HUDEP-2 (cell line): ENCODE results near the gene WDFY2.
A peak's percentile ranks its signal among the peaks of the same experiment; 100 is the strongest.

ENCODE experiments used
- DNase-seq, 76 experiments: peaks; one replicate each; lab custom pipeline; 2025; ENCODE audit not compliant: unreplicated experiment in 76 of 76; lab: John Stamatoyannopoulos, UW

The WDFY2 gene

GRCh38 chr13:51783428-51784094 is 199.3 kb downstream of the WDFY2 start:
- DNase-seq = no peak

- DNase-seq = no peak
These were observed 199.8 kb downstream of the WDFY2 start for GRCh38 chr13:51784097-51784496.

- peak in 72 of 76 experiments; percentile 14 to 86 (median 59) for DNase-seq
These were observed 201.6 kb downstream of the WDFY2 start for GRCh38 chr13:51785712-51786424.

GRCh38 chr13:51786425-51787265 is 202.4 kb downstream of the WDFY2 start:
- no peak for DNase-seq

- peak in 24 of 76 experiments; percentile 3 to 38 (median 20) for DNase-seq
These were observed 209.5 kb downstream of the WDFY2 start for GRCh38 chr13:51793570-51794271.

GRCh38 chr13:51794964-51795363 is 210.7 kb downstream of the WDFY2 start:
- DNase-seq = no peak

GRCh38 chr13:51795419-51795818 is 211.2 kb downstream of the WDFY2 start:
- no peak for DNase-seq

- no peak for DNase-seq
These were observed 212.3 kb downstream of the WDFY2 start for GRCh38 chr13:51796546-51796945.

- peak in 33 of 76 experiments; percentile 3 to 54 (median 23) for DNase-seq
These were observed 213.6 kb downstream of the WDFY2 start for GRCh38 chr13:51797664-51798488.

GRCh38 chr13:51799261-51799660 is 215.0 kb downstream of the WDFY2 start:
- DNase-seq = no peak

- DNase-seq = no peak
These were observed 216.2 kb downstream of the WDFY2 start for GRCh38 chr13:51800486-51800885.

- no peak for DNase-seq
These were observed 217.4 kb downstream of the WDFY2 start for GRCh38 chr13:51801631-51802099.

- peak in 1 of 76 experiments; percentile 15 for DNase-seq
These were observed 218.6 kb downstream of the WDFY2 start for GRCh38 chr13:51802631-51803418.

GRCh38 chr13:51803422-51804294 is 219.4 kb downstream of the WDFY2 start, which contains the start of gene DHRS12:
TSS of gene DHRS12 (minus strand) at chr13:51804163. CDS start at chr13:51799659, 4,504 bp downstream.
- peak in 73 of 76 experiments; percentile 9 to 91 (median 76) for DNase-seq

- DNase-seq = peak in 2 of 76 experiments; percentile 30 to 35
These were observed 220.3 kb downstream of the WDFY2 start for GRCh38 chr13:51804295-51805172.

- no peak for DNase-seq
These were observed 221.1 kb downstream of the WDFY2 start for GRCh38 chr13:51805313-51805712.

GRCh38 chr13:51805925-51806324 is 221.7 kb downstream of the WDFY2 start:
- DNase-seq = no peak
